Lower leg skin (tissue), 4 donors: Measurements from ENCODE around the gene TYROBP. TPM values are rescaled to one million over a fixed set of nuclear protein-coding genes. Genes with fewer than 3 reads are reported as not detected.
"Not testable (repeated sequence)": the region's sequence is repeated elsewhere in the genome, so short reads cannot be mapped to it uniquely, and the experiment has no call there.

Experiments used
- DNase-seq, 2 donors: peaks; one replicate each; pipeline ENCODE4 v3.0.0-alpha.2; 2019; ENCODE audit warnings: low spot score in 2 of 2
- H3K4me3 ChIP-seq: fragments of 200-600 bp; sonication (generic); 2 replicates; pipeline ENCODE4 v1.5.1; 2017; ENCODE audit warnings: mild to moderate bottlenecking, low read depth; ENCODE audit not compliant: poor library complexity, severe bottlenecking
- CTCF ChIP-seq, 3 donors: fragments of 450-650 bp; IDR thresholded peaks; one replicate each; pipeline ENCODE4 v1.5.1; 2016; ENCODE audit warnings: antibody characterized with exemption in 3 of 3, mild to moderate bottlenecking in 3 of 3, moderate library complexity in 2 of 3
- POLR2A ChIP-seq, 2 donors: fragments of 450-650 bp; IDR thresholded peaks; one replicate each; pipeline ENCODE4 v1.6.1; 2016 to 2017; ENCODE audit warnings: antibody characterized with exemption in 2 of 2, mild to moderate bottlenecking in 1 of 2, moderate library complexity in 1 of 2
- WGBS, 2 donors: methylation state at CpG; one replicate each; pipeline ENCODE4 v1.1.5; 2018; 5-methylcytosine and 5-hydroxymethylcytosine counted together
- intact Hi-C: fragments of 100-400 bp; cut with DNase I; formaldehyde crosslinking; loops from one replicate; pipeline ENCODE4 v1.15.0; 2023; ENCODE audit warnings: low total_unique reads
- total RNA-seq, 4 donors: library from RNA; depleted of rRNA; stranded (reverse); fragments of >200 nt; gene quantifications; one replicate each; pipeline ENCODE4 v1.1.0, GENCODE V29; 2016

The TYROBP gene
- total RNA-seq, 4 donors from 2014 or later, result 25.7 to 29.9 (median 28.4) TPM

GRCh38 chr19:35911790-35912189 is 3.7 kb upstream of the TYROBP start:
- TF ChIP-seq POLR2A (IDR thresholded peaks at IDR 0.05) (no peak), CTCF (IDR thresholded peaks at IDR 0.05) (no peak)
- intact Hi-C loops, result no loop called here
- DNase-seq, result no peak
- H3K4me3 ChIP-seq, result no peak overlapping the region
- 36 to 43% methylated on average over 5 of the region's 5 CpGs for WGBS, 2 donors

- TF ChIP-seq CTCF (IDR thresholded peaks at IDR 0.05) (no peak), POLR2A (IDR thresholded peaks at IDR 0.05) (no peak)
- intact Hi-C loops, result no loop called here
- 58 to 78% methylated on average over 3 of the region's 3 CpGs for WGBS, 2 donors
Observed at GRCh38 chr19:35911173-35911572, 3.1 kb upstream of the TYROBP start.

GRCh38 chr19:35910355-35910754 is 2.3 kb upstream of the TYROBP start:
- H3K4me3 ChIP-seq, DNase-seq, intact Hi-C loops: not testable (repeated sequence)
- WGBS, 2 donors, result 90% methylated on average over 14 of the region's 14 CpGs

More at GRCh38 chr19:35911173-35911572, 3.1 kb upstream of the TYROBP start:
- no peak for DNase-seq
- H3K4me3 ChIP-seq, result no peak overlapping the region

- H3K4me3 ChIP-seq, result no peak overlapping the region
- no peak for TF ChIP-seq CTCF (IDR thresholded peaks at IDR 0.05)
- TF ChIP-seq POLR2A (IDR thresholded peaks at IDR 0.05), result no peak
- 73 to 77% methylated on average over 6 of the region's 6 CpGs for WGBS, 2 donors
- intact Hi-C loops, result no loop called here
- no peak for DNase-seq
Observed at GRCh38 chr19:35909684-35910035, 1.6 kb upstream of the TYROBP start.

- peak; percentile 68 to 94 for DNase-seq
- 64 to 75% methylated on average over 9 to 10 of the region's 10 CpGs for WGBS, 2 donors
- TF ChIP-seq CTCF (IDR thresholded peaks at IDR 0.05) (no peak), POLR2A (IDR thresholded peaks at IDR 0.05) (no peak)
- H3K4me3 ChIP-seq, result no peak overlapping the region
- intact Hi-C loops, result no loop called here
Observed at GRCh38 chr19:35908973-35909683, 1.0 kb upstream of the TYROBP start.

- no peak for TF ChIP-seq CTCF (IDR thresholded peaks at IDR 0.05)
- TF ChIP-seq POLR2A (IDR thresholded peaks at IDR 0.05), result no peak
- H3K4me3 ChIP-seq, result peak overlapping the region; percentile 13
- DNase-seq, result no peak
- 55 to 57% methylated on average over 12 of the region's 12 CpGs for WGBS, 2 donors
- intact Hi-C loops, result no loop called here
Observed at GRCh38 chr19:35907377-35907745, 734 bp downstream of the TYROBP start.
